Bronchial epithelial cell (primary cell): ENCODE measurements around the gene PUS3. TPM values are rescaled to one million over a fixed set of nuclear protein-coding genes. Genes with fewer than 3 reads are reported as not detected.

Experiments used
- DNase-seq: peaks from one replicate; pipeline ENCODE4 v3.0.0-alpha.2; 2010; ENCODE audit warnings: low read depth
- FAIRE-seq: peaks from 2 replicates; lab custom pipeline; 2011; peaks lifted over from hg19 to GRCh38; lab: Jason Lieb, UNC
- H3K27me3 ChIP-seq: 2 replicates; pipeline ENCODE4 v1.5.1; 2011; ENCODE audit warnings: low read length; ENCODE audit not compliant: control insufficient read depth, insufficient read depth
- H3K36me3 ChIP-seq: 2 replicates; pipeline ENCODE4 v1.5.1; 2011; ENCODE audit warnings: low read length; ENCODE audit not compliant: control insufficient read depth, insufficient read depth
- H3K4me3 ChIP-seq: 2 replicates; pipeline ENCODE4 v1.5.1; 2011; ENCODE audit warnings: mild to moderate bottlenecking, low read depth, low read length, control low read depth
- total RNA-seq: library from RNA; depleted of rRNA; stranded (reverse); fragments of >200 nt; gene quantifications from 2 replicates; pipeline ENCODE4 v1.2.1, GENCODE V29; 2014
- TF ChIP-seq, protein P1 (sequence below): IDR thresholded peaks from 2 replicates; pipeline ENCODE4 v1.5.1; 2011; ENCODE audit warnings: mild to moderate bottlenecking, moderate library complexity, low read length, control low read depth, inconsistent platforms; ENCODE audit not compliant: insufficient read depth, severe bottlenecking

PUS3 gene
- total RNA-seq, 1 donor from 2014 or later, result 19.5 TPM

DNA sequence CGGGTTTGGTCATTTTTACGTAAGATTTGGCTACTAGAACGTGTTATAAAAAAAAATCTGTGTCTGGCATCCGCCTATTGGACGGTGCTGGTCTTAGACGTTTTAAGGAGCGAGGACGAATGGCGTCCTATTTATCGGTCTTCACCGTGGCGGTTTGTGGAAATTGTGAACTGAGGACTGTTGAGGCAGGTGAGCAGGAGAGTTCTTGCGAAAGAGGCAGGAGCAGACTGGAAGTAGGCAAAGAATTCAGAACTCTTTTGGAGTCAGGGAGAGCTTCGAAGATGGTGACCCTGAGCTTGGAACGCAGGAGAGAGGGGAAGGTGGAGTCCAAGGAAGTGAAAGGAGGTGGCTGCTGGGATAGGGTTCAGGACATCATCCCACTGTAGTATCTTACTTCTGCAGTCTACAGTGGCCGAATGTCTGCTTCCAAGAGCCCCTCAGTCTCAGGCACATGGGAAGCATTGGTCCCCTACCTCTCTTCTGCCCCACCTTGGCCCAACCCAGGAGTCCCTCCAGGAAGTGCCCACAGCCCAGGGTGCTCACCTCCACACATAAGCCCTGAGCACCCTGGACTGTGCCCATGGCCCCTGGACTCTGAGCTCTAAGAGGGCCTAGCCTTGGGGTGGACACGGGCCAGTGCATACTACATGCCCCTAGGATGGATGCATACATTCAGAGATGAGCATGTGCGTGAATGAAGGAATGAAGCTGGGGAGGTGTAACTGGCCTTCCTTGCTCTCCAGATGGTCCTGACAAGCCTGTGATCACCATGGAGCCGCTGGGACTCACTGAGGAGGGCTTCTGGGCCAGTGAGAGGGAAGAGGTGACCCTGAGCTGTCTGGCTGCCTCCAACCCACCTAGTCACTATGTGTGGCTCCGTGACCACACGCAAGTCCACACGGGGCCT is 46.5 kb upstream of the PUS3 start:
- FAIRE-seq (peak; percentile 58), DNase-seq (no peak)
- H3K36me3 ChIP-seq, result no peaks in the 10 kb centered on the region
- peaks cover 2% of the 10 kb centered on the region for H3K27me3 ChIP-seq
- TF ChIP-seq, protein P1, sequence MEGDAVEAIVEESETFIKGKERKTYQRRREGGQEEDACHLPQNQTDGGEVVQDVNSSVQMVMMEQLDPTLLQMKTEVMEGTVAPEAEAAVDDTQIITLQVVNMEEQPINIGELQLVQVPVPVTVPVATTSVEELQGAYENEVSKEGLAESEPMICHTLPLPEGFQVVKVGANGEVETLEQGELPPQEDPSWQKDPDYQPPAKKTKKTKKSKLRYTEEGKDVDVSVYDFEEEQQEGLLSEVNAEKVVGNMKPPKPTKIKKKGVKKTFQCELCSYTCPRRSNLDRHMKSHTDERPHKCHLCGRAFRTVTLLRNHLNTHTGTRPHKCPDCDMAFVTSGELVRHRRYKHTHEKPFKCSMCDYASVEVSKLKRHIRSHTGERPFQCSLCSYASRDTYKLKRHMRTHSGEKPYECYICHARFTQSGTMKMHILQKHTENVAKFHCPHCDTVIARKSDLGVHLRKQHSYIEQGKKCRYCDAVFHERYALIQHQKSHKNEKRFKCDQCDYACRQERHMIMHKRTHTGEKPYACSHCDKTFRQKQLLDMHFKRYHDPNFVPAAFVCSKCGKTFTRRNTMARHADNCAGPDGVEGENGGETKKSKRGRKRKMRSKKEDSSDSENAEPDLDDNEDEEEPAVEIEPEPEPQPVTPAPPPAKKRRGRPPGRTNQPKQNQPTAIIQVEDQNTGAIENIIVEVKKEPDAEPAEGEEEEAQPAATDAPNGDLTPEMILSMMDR, result no peak
- no peak overlapping the region for H3K4me3 ChIP-seq

DNA sequence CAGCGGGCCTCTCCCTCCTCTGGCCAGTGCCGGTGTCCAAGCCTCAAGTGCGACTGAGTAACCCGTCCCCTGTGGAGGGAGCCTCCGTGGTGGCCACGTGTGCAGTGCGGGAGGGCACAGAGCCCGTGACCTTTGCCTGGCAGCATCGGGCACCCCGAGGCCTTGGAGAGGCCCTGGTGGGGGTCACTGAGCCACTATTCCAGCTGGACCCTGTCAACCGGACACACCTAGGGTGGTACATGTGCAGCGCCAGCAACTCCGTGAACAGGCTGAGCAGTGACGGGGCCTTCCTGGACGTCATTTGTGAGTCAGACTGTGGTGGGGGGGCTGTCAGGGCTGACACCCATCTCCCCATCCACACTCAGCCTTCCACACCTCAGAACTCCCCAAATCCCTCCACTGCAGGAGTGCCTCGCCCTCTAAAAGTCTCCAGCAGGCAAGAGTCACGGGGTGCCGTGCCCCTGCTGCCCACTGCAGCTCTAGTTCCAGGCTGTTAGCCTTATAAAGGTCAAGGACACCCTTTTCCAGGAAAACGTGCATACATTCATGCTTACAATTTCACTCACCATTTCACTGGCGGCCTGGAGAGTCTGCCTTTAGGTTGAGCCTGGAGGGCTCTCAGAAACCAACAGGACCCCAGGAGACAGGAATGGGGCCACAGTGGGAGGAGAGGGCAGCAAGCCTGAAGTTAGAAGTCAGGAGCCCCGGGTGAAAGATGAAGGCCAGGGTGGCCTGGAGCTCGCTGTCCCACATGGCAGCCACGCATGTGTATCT is 45.5 kb upstream of the PUS3 start:
- TF ChIP-seq, protein P1, result no peak
- H3K4me3 ChIP-seq, result no peak overlapping the region
- DNase-seq (no peak), FAIRE-seq (no peak)
- H3K27me3 ChIP-seq, result peaks cover 2% of the 10 kb centered on the region
- H3K36me3 ChIP-seq, result no peaks in the 10 kb centered on the region

DNA sequence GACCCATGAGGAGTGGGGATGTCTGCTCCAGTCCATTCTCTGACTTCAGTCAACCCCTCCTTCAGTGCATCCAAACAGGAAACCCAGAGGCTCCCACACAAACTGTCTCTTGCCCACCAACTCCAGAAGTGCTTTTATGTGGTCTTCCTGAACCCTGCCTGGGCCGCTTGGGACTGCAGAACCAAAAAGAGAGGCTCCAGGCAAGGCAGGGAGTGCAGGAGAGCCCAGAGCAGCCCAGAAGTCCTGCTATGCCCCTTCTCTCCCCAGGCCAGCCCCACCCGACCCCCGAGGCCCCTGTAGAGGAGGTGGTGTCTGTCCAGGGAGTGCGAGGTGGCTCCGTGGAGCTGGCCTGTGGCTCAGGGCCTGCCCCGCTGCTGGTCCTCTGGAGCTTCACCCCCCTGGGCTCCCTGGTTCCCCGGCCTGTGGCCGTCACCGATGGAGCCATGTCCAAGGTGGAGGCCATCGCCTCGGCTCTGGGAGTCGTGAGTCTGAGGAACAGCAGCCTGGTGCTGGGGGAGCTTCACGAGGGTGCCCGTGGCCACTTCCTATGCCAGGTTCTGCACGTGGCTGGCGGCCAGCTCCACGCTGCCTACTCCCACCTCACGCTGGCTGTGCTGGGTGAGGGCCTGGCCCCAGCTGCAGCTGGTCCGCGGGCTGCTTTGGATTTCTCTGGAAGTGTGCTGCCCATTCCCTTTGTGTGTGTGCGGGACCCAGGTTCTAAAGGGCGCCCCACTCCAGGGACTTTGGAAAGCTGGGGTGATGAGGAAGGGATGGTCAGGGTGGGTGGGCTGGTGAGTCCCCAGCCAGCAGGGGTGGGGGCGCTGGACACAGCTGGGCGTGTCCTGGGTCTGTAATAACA is 44.6 kb upstream of the PUS3 start:
- peaks cover 2% of the 10 kb centered on the region for H3K27me3 ChIP-seq
- H3K36me3 ChIP-seq, result no peaks in the 10 kb centered on the region
- TF ChIP-seq, protein P1, result no peak
- no peak overlapping the region for H3K4me3 ChIP-seq
- no peak for DNase-seq
- no peak for FAIRE-seq

DNA sequence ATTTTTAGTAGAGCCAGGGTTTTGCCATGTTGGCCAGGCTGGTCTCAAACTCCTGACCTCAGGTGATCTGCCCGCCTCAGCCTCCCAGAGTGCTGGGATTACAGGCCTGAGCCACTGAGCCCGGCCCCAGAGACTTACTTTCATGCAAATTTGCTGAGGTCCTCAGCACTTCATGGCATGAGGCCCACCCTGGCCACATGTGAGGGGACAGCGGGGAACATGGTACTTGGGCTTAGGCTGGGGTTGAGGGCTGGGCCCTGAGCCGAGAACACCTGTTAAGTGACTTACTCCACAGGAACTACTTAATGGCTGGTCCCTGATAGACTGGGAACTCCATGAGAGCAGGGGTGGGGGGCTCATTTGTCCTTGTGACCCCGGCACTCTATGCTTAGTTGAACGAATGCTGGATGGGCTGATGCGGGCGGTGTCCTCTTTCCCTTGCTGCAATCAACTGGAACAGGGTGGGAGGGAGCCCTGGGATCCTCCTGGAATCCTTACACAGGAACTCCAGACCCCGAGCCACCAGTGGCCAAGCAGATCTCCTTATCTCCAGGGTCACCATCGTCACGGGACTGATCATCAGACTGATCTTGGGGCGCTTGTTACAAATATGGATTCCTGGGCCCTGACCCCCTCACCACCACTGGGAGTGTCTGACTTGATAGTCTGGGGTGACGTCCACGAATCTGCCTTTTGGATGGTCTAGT is 43.9 kb upstream of the PUS3 start:
- Histone ChIP-seq H3K36me3 (no peaks in the 10 kb centered on the region), H3K27me3 (peaks cover 2% of the 10 kb centered on the region), H3K4me3 (no peak overlapping the region)
- TF ChIP-seq, protein P1, result no peak
- FAIRE-seq, result no peak
- DNase-seq, result no peak

DNA sequence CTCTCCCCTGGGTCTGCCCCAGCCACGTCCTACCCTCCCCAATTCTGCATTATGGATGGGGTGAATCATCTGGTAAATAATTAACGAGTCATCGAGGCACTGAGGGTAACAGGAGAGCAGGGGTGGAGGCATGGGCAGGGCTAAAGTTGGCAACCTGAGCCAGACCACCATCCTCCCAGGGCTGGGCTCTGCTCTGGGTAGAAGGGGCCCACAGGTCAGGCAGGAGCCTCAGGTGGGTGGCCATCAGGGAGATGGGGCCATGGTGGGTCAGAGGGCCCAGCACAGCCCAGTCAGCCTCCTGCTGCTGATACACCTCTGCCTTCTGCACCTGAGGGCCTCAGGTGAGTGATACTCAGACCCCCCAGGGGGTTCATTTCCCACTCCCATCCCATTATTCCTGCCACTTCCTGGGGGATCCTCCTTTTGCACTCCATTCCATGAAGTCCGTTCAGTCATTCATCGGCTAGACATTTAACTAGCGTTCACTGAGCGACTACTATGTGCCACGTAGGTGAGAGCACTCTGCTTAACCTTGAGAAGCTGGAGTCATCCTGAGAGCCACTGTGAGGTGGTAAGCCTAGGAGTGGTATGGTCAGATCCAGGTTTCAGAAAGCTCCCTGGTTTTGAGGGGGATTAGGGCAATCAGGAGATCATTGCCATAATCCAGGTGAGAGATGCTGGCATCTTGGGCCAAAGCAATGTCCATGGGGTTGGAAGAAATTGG is 43.0 kb upstream of the PUS3 start, which contains the start of gene VSIG10L2:
TSS of gene VSIG10L2 (plus strand) at position 248 of the 724 bp plus-strand sequence. CDS start at position 260, 12 bp downstream.
- Histone ChIP-seq H3K4me3 (no peak within 1 kb of the TSS), H3K36me3 (no peaks in the 10 kb centered on the region), H3K27me3 (peaks cover 2% of the 10 kb centered on the region)
- DNase-seq (peak; percentile 9), FAIRE-seq (peak; percentile 7)
- TF ChIP-seq, protein P1, result no peak
